ENCODE results near the gene TMEM178B.

TMEM178B gene

DNA sequence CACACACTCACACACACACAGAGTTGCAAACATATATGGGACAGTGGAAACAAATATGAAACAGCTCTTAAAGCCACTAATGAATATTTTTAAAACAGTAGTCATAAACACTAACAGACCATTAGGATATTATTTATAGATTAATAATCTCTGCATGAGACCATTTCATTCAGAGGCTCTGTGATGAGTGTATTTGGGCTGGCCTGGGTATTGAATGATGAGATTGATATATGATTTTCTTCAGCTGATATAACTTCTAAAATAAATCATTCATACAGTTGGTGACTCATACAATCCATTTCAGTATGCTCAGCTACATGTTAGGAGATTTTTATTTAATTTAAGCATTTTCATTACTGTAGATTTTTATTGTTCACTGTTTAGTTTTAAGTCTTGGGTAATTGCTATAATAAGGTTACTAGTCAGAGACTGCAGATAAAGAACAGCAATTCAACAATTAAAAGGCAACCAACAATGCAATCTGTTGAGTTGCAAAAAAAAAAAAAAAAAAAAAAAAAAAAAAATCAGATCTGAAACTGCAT lies 452.2 kb downstream of the TMEM178B start:
- no peak for DNase-seq (ENCODE audit: low read depth, low spot score)

DNA sequence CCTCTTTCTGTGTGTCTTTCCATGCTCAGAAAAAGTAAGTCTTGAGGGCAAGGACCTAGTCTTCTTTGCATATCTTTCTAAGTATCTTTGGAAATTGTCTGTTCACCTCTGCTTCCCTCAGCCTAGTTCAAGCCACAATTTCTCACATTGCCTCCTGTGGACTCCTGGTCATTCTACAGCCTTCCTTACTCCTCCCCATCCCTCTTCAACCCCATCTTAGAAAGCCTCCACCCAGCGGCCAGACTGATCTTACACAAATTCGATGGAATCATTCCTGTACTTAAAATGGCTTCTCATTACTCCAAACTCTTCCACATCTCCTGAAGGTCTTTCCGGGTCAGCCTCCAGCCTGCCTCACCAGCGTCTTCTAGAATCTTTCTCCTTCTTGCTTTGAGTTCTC lies 453.2 kb downstream of the TMEM178B start:
- DNase-seq (ENCODE audit: low read depth, low spot score), result no peak

DNA sequence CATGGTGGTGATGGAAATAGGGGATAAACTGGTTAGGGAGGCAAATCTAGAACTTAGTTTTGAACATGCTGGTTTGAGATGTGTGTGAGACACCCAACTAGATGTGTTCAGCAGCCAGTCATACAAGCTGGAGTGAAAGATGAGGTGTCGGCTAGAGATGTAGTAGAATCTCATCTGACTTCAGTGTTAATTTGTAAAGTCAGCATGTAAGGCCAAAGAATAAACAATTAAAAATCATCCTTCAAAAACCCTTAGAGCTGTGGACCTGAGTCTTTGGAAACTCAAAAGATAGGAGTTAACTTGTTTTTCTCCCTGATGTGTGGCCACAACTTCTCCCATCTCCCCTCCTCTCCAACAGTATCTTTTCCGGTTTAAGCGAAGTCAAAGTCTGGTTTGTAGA lies 454.5 kb downstream of the TMEM178B start:
- DNase-seq (ENCODE audit: low read depth, low spot score), result no peak
